Testis (tissue), 2 donors: ENCODE results near the gene MAGEA9B.
"Not testable (repeated sequence)": the region's sequence is repeated elsewhere in the genome, so short reads cannot be mapped to it uniquely, and the experiment has no call there.

Source experiments
- POLR2A ChIP-seq: fragments of 450-650 bp; IDR thresholded peaks from one replicate; pipeline ENCODE4 v1.6.1; 2017; ENCODE audit warnings: antibody characterized with exemption, mild to moderate bottlenecking, moderate library complexity
- TF ChIP-seq, protein P1 (sequence below), 3 experiments: fragments of 450-650 bp in 2 of 3; fragments of 200-600 bp in 1 of 3; sonication (generic) in 1 of 3; IDR thresholded peaks; one replicate each; pipeline ENCODE4 v1.5.1; 2016 to 2019; ENCODE audit warnings: antibody characterized with exemption in 3 of 3, mild to moderate bottlenecking in 2 of 3, moderate library complexity in 1 of 3

DNA sequence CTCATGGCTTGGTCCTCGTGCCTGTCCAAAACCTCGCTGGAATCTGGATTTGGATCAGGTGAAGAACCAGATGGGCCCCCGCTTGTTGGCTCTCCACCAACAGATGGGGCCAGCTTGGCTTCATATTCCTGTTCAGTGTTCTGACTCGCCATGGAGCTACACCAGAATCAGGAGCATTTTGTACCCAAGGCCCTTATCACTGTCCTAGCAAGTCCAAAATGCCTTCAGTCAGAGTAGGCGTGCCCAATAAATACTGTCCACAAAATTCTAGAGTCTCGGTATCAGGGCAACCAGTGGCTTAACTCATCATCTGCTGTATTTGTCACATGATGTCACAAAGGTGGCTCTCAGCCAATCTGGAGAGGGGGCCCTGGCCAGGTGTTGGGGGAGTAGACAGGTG lies 37.6 kb downstream of the MAGEA9B start, which contains the start of gene HSFX3:
- TF ChIP-seq, protein P1, sequence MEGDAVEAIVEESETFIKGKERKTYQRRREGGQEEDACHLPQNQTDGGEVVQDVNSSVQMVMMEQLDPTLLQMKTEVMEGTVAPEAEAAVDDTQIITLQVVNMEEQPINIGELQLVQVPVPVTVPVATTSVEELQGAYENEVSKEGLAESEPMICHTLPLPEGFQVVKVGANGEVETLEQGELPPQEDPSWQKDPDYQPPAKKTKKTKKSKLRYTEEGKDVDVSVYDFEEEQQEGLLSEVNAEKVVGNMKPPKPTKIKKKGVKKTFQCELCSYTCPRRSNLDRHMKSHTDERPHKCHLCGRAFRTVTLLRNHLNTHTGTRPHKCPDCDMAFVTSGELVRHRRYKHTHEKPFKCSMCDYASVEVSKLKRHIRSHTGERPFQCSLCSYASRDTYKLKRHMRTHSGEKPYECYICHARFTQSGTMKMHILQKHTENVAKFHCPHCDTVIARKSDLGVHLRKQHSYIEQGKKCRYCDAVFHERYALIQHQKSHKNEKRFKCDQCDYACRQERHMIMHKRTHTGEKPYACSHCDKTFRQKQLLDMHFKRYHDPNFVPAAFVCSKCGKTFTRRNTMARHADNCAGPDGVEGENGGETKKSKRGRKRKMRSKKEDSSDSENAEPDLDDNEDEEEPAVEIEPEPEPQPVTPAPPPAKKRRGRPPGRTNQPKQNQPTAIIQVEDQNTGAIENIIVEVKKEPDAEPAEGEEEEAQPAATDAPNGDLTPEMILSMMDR (IDR thresholded peaks at IDR 0.05): not testable (repeated sequence)
- TF ChIP-seq POLR2A: not testable (repeated sequence)
